Measurements from ENCODE around the gene KDM3A. TPM values are rescaled to one million over a fixed set of nuclear protein-coding genes. Genes with fewer than 3 reads are reported as not detected.

The KDM3A gene
- total RNA-seq, 1 experiment from 2014 or later: 52.4 TPM

GRCh38 chr2:86435531-86435930 lies 5.6 kb upstream of the KDM3A start:
- peaks cover 5% of the 10 kb centered on the region for H3K4me1 Mint-ChIP-seq (ENCODE audit: low read depth, unreplicated experiment)
- peaks cover 23% of the 10 kb centered on the region for H3K9me3 ChIP-seq
- no peaks in the 10 kb centered on the region for H3K27me3 ChIP-seq (replicated peaks; ENCODE audit: control insufficient read depth, insufficient read depth, low read length)
- no peak overlapping the region for H3K4me3 Mint-ChIP-seq (ENCODE audit: unreplicated experiment)
- no peak for TF ChIP-seq CTCF (IDR thresholded peaks at IDR 0.05; ENCODE audit: insufficient read depth in 1 of 2, low read depth in 1 of 2, low read length in 1 of 2, severe bottlenecking in 1 of 2, unreplicated experiment in 1 of 2)
- no peak overlapping the region for H3K4me3 ChIP-seq (ENCODE audit: low read depth, low read length)
- H3K36me3 ChIP-seq (ENCODE audit: control insufficient read depth, insufficient read depth, low read length): no peaks in the 10 kb centered on the region
- CTCF ChIA-PET: no interaction called here
- intact Hi-C loops (cut with micrococcal nuclease; ENCODE audit: unreplicated experiment): no loop called here
- no peak for DNase-seq
- H3K9me3 Mint-ChIP-seq (ENCODE audit: unreplicated experiment): peaks cover 42% of the 10 kb centered on the region
- no peaks in the 10 kb centered on the region for H3K4me1 ChIP-seq
- no peak overlapping the region for H3K27ac Mint-ChIP-seq (ENCODE audit: unreplicated experiment)
- no TSS peak for BruUV-seq (replicated peaks)
- peaks cover 12% of the 10 kb centered on the region for H3K27me3 Mint-ChIP-seq (ENCODE audit: insufficient read depth, unreplicated experiment)
- peaks cover 6% of the 10 kb centered on the region for H3K36me3 Mint-ChIP-seq (ENCODE audit: insufficient read depth, unreplicated experiment)
- POLR2A ChIA-PET: no interaction called here

- Mint-ChIP-seq H3K36me3 (ENCODE audit: insufficient read depth, unreplicated experiment) (peaks cover 14% of the 10 kb centered on the region), H3K27ac (ENCODE audit: unreplicated experiment) (no peak overlapping the region), H3K4me3 (ENCODE audit: unreplicated experiment) (no peak overlapping the region), H3K4me1 (ENCODE audit: low read depth, unreplicated experiment) (peaks cover 6% of the 10 kb centered on the region), H3K9me3 (ENCODE audit: unreplicated experiment) (peaks cover 41% of the 10 kb centered on the region), H3K27me3 (ENCODE audit: insufficient read depth, unreplicated experiment) (peaks cover 8% of the 10 kb centered on the region)
- Histone ChIP-seq H3K4me1 (no peaks in the 10 kb centered on the region), H3K36me3 (ENCODE audit: control insufficient read depth, insufficient read depth, low read length) (no peaks in the 10 kb centered on the region), H3K9me3 (peaks cover 23% of the 10 kb centered on the region), H3K4me3 (ENCODE audit: low read depth, low read length) (no peak overlapping the region), H3K27me3 (replicated peaks; ENCODE audit: control insufficient read depth, insufficient read depth, low read length) (no peaks in the 10 kb centered on the region)
- TF ChIP-seq CTCF (IDR thresholded peaks at IDR 0.05; ENCODE audit: insufficient read depth in 1 of 2, low read depth in 1 of 2, low read length in 1 of 2, severe bottlenecking in 1 of 2, unreplicated experiment in 1 of 2): no peak
- no TSS peak for BruUV-seq (replicated peaks)
- CTCF ChIA-PET: no interaction called here
- POLR2A ChIA-PET: no interaction called here
- intact Hi-C loops (cut with micrococcal nuclease; ENCODE audit: unreplicated experiment): no loop called here
- DNase-seq: no peak
Observed at GRCh38 chr2:86436328-86436727, 4.8 kb upstream of the KDM3A start.

- Mint-ChIP-seq H3K36me3 (ENCODE audit: insufficient read depth, unreplicated experiment) (peaks cover 32% of the 10 kb centered on the region), H3K27me3 (ENCODE audit: insufficient read depth, unreplicated experiment) (peaks cover 8% of the 10 kb centered on the region), H3K9me3 (ENCODE audit: unreplicated experiment) (peaks cover 41% of the 10 kb centered on the region), H3K4me1 (ENCODE audit: low read depth, unreplicated experiment) (peaks cover 18% of the 10 kb centered on the region), H3K4me3 (ENCODE audit: unreplicated experiment) (peak overlapping the region; percentile 83), H3K27ac (ENCODE audit: unreplicated experiment) (peak overlapping the region; percentile 96)
- no peak for DNase-seq
- POLR2A ChIA-PET: interaction anchor here (0.6 to 1.0 kb wide), 4 partner anchors 41 to 710 kb away, joined by 3 to 5 read pairs (median 4); no protein-coding TSS in a partner anchor
- Histone ChIP-seq H3K4me1 (no peaks in the 10 kb centered on the region), H3K36me3 (ENCODE audit: control insufficient read depth, insufficient read depth, low read length) (no peaks in the 10 kb centered on the region; the same call in 1 of the 2 replicates), H3K27me3 (replicated peaks; ENCODE audit: control insufficient read depth, insufficient read depth, low read length) (no peaks in the 10 kb centered on the region), H3K4me3 (ENCODE audit: low read depth, low read length) (no peak overlapping the region), H3K9me3 (peaks cover 23% of the 10 kb centered on the region)
- no peak for TF ChIP-seq CTCF (IDR thresholded peaks at IDR 0.05; ENCODE audit: insufficient read depth in 1 of 2, low read depth in 1 of 2, low read length in 1 of 2, severe bottlenecking in 1 of 2, unreplicated experiment in 1 of 2)
- intact Hi-C loops (cut with micrococcal nuclease; ENCODE audit: unreplicated experiment): loop anchor here (10.0 kb wide), 1 partner anchor 245 kb away; the partner anchor contains the start of genes IMMT and MRPL35
- TSS peak; percentile 92 for BruUV-seq (replicated peaks)
- CTCF ChIA-PET: interaction anchor here (1.2 to 3.0 kb wide), 2 partner anchors 44 to 67 kb away, joined by 5 to 15 read pairs; no protein-coding TSS in a partner anchor
Observed at GRCh38 chr2:86439879-86440630, 1.1 kb upstream of the KDM3A start.

Measured in Caco-2 (cell line).